Measurements from ENCODE around the gene TSPY1.
"Not testable (repeated sequence)": the region's sequence is repeated elsewhere in the genome, so short reads cannot be mapped to it uniquely, and the experiment has no call there.

Gene TSPY1, protein sequence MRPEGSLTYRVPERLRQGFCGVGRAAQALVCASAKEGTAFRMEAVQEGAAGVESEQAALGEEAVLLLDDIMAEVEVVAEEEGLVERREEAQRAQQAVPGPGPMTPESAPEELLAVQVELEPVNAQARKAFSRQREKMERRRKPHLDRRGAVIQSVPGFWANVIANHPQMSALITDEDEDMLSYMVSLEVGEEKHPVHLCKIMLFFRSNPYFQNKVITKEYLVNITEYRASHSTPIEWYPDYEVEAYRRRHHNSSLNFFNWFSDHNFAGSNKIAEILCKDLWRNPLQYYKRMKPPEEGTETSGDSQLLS

DNA sequence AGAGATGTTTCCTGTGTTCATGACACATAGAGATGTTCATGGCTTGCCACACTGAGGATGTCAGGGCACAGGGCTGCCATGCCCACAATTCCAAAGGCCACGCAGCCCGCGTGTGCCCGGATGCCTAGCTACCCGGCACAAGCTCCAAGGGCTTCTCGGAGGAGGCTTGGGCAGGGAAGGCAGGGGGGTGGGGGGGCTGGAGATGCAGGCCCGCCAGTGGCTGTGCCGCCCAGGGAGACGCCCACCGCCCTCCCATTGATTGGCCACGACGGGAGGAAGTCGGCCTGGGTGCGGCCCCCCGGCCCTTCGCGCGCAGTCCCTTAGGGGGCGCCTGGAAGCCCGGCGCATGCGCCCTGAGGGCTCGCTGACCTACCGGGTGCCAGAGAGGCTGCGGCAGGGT lies at the start of gene TSPY1:
TSPY1 (plus strand) TSS at position 301 of the 400 bp plus-strand sequence; CDS start at position 347, 46 bp downstream.
- not testable (repeated sequence) for DNase-seq

DNA sequence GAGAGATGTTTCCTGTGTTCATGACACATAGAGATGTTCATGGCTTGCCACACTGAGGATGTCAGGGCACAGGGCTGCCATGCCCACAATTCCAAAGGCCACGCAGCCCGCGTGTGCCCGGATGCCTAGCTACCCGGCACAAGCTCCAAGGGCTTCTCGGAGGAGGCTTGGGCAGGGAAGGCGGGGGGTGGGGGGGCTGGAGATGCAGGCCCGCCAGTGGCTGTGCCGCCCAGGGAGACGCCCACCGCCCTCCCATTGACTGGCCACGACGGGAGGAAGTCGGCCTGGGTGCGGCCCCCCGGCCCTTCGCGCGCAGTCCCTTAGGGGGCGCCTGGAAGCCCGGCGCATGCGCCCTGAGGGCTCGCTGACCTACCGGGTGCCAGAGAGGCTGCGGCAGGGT lies 20.2 kb downstream of the TSPY1 start, which contains the start of gene TSPY9:
TSPY9 (plus strand) TSS at position 301 of the 400 bp plus-strand sequence; CDS start at position 347, 46 bp downstream.
- DNase-seq = not testable (repeated sequence)

DNA sequence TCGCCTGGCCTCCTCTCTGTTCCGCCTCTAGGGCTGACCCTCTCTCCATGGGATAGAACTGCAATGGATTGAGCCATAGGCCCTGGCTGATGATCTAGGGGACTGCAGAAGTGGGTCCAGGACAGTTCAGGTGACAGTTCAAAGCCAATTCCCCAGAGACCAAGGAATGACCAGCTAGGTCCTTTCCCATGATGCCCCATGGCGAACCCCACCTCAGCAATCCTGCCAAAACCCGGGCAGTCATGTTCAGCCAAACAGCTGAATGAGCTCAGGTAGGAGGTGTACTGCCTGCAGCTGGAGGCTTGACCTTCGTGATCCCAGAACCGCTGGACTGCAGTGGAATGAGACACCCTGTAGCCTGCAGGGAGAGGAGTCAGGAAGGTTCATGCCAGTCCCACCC lies 37.6 kb downstream of the TSPY1 start:
- DNase-seq = not testable (repeated sequence)

DNA sequence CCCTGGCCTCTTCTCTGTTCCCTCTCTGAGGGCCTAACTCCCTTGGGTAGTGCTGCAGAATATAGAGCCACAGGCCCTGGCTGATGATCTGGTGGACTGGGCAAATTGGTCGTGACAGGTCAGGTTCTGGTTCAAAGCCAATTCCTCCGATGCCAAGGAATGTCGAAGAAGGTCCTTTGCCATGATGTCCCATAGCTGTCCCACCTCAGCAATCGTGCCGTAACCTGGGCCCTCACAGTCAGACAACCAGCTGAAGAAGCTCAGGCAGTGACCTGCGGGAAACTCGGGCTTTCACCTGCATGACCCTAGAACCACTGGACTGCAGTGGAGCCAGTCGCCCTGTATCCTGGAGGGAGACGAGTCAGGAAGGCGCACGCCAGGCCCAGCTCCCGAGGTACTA lies 49.5 kb downstream of the TSPY1 start:
- DNase-seq = not testable (repeated sequence)

Measured in CD4-positive, alpha-beta T cell treated with Interleukin-12 subunit alpha and Interleukin-12 subunit beta, for 1 hour (primary cell).